Measurements from ENCODE around the gene CYP26C1. TPM values are rescaled to one million over a fixed set of nuclear protein-coding genes. Genes with fewer than 3 reads are reported as not detected.
A peak's percentile ranks its signal among the peaks of the same experiment; 100 is the strongest.

The CYP26C1 gene
- total RNA-seq, 1 donor from 2014 or later = under 0.01 TPM

GRCh38 chr10:93066544-93066913 is 5.9 kb downstream of the CYP26C1 start:
- Histone ChIP-seq H3K4me3 (ENCODE audit: low read depth, low read length) (no peak overlapping the region), H3K36me3 (ENCODE audit: control insufficient read depth, insufficient read depth, low read length) (no peaks in the 10 kb centered on the region), H3K27me3 (ENCODE audit: control insufficient read depth, insufficient read depth, low read length) (peaks cover 83% of the 10 kb centered on the region)
- FAIRE-seq (no peak), DNase-seq (ENCODE audit: low read depth) (no peak)
- no peak for TF ChIP-seq CTCF (IDR thresholded peaks at IDR 0.05; ENCODE audit: insufficient read depth, low read length, severe bottlenecking)

DNA sequence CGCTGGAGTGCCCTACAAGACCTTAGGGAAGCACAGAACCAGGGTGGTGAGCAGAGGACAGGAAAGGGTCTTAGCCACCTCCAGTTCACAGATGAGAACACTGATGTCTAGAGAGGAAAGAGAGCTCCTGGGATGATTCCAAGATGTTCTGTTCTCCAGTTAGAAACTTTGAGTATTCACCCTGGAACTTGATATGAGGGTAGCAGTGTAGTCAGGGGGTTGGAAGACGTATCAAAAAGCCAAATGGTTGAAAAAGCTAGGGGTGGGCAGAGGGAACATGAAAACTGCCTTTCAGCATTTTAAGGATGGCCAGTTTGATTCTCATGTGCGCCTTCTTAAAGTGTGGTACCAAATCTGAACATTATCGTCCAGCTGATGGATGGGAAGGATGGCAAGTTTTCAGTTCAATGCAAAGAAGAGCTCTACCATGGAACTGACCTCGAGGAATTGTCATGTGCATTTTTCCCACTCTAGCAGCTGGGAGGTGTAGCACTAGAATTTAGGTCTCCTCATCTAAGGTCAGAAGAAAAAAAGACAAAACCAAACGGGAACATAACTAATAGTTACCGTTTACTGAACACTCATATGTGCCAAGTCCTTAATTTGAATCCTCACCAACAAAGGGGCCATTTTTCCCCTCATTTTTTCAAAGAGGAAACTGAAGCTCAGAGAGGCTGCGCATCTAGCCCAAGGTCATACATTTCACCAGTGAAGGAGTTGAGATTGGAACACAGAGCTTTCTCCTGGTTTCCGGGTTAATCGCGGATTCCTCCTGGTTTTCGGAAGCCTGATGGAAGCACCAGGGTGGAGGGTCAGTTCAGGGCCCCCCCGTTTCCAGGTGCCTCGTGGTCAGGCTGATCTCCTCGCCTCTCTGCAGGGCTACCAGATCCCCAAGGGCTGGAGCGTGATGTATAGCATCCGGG is 7.1 kb downstream of the CYP26C1 start:
- DNase-seq (ENCODE audit: low read depth) (no peak), FAIRE-seq (peak; percentile 62)
- Histone ChIP-seq H3K27me3 (ENCODE audit: control insufficient read depth, insufficient read depth, low read length) (peaks cover 85% of the 10 kb centered on the region), H3K36me3 (ENCODE audit: control insufficient read depth, insufficient read depth, low read length) (no peaks in the 10 kb centered on the region), H3K4me3 (ENCODE audit: low read depth, low read length) (no peak overlapping the region)
- no peak for TF ChIP-seq CTCF (IDR thresholded peaks at IDR 0.05; ENCODE audit: insufficient read depth, low read length, severe bottlenecking)

DNA sequence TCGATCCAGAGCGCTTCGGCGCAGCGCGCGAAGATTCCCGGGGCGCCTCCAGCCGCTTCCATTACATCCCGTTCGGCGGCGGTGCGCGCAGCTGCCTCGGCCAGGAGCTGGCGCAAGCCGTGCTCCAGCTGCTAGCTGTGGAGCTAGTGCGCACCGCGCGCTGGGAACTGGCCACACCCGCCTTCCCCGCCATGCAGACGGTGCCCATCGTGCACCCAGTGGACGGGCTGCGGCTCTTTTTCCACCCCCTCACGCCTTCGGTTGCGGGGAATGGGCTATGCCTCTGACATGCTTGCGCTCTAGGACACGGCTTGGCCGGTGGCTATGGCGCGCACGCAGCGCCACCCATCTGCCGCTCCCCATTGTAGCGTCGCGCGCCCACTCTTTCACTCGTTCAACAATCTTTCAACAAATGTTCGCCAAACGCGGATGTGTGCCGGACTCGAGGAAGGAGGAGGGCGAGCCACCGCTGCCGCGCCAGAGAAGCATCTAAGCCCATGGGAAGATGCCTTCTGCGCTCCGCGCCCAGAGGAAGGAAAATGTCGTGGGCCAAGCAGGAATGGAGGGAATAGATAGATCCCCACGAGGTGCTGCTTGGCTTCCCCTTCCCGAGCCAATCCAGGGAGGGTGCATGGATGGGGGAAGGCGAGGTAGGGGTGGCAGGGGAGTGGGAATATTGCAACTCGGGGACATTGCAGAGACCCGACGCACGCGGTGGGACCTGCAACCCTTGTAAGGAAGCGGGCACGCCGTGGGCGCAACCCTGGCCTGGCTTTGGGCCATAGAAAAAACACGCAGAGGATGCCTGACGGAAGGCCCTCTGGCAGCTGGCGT is 8.0 kb downstream of the CYP26C1 start:
- DNase-seq (ENCODE audit: low read depth) = no peak
- no peak overlapping the region for H3K4me3 ChIP-seq (ENCODE audit: low read depth, low read length)

DNA sequence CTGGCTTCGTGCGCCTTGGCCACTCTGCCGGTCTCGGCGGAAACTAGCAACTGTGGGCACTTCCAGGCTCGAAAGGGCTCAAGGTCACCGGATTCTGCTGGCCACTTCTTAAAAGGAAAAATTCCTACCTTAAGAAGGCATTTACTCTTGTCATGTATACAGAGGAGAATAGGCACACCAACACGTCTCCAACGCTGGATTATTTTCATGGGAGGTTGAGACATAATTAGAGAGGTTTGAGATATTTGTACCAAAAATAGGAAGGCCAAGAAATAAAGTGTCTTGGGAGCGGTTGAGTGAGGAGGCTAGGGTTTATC is 8.6 kb downstream of the CYP26C1 start:
- no peak for FAIRE-seq
- H3K27me3 ChIP-seq (ENCODE audit: control insufficient read depth, insufficient read depth, low read length) = peaks cover 85% of the 10 kb centered on the region
- no peak for TF ChIP-seq CTCF (IDR thresholded peaks at IDR 0.05; ENCODE audit: insufficient read depth, low read length, severe bottlenecking)
- no peak for DNase-seq (ENCODE audit: low read depth)
- H3K4me3 ChIP-seq (ENCODE audit: low read depth, low read length) = no peak overlapping the region
- no peaks in the 10 kb centered on the region for H3K36me3 ChIP-seq (ENCODE audit: control insufficient read depth, insufficient read depth, low read length)

More for the DNA sequence above, 8.0 kb downstream of the CYP26C1 start:
- Histone ChIP-seq H3K27me3 (ENCODE audit: control insufficient read depth, insufficient read depth, low read length) (peaks cover 86% of the 10 kb centered on the region), H3K36me3 (ENCODE audit: control insufficient read depth, insufficient read depth, low read length) (no peaks in the 10 kb centered on the region)
- TF ChIP-seq CTCF (IDR thresholded peaks at IDR 0.05; ENCODE audit: insufficient read depth, low read length, severe bottlenecking) = no peak
- no peak for FAIRE-seq

- TF ChIP-seq CTCF (IDR thresholded peaks at IDR 0.05; ENCODE audit: insufficient read depth, low read length, severe bottlenecking) = no peak
- Histone ChIP-seq H3K36me3 (ENCODE audit: control insufficient read depth, insufficient read depth, low read length) (no peaks in the 10 kb centered on the region), H3K4me3 (ENCODE audit: low read depth, low read length) (no peak overlapping the region), H3K27me3 (ENCODE audit: control insufficient read depth, insufficient read depth, low read length) (peaks cover 83% of the 10 kb centered on the region)
- no peak for DNase-seq (ENCODE audit: low read depth)
- FAIRE-seq = no peak
Observed at GRCh38 chr10:93070378-93071176, 10.0 kb downstream of the CYP26C1 start.

All from bronchial epithelial cell (primary cell).